H9 (cell line): Measurements from ENCODE around the gene EML4. TPM values are rescaled to one million over a fixed set of nuclear protein-coding genes. Genes with fewer than 3 reads are reported as not detected.

ENCODE experiments used
- DNase-seq: peaks from one replicate; pipeline ENCODE4 v3.0.0-alpha.2; 2017
- H2AFZ ChIP-seq: one replicate; pipeline ENCODE4 v1.6.1; 2013; ENCODE audit warnings: mild to moderate bottlenecking, low read length, control low read depth, moderate library complexity
- H2AK5ac ChIP-seq: 2 replicates; pipeline ENCODE4 v1.6.1; 2013; ENCODE audit warnings: low read length, control low read depth, mixed read lengths; ENCODE audit not compliant: insufficient read length
- H2BK120ac ChIP-seq: one replicate; pipeline ENCODE4 v1.6.1; 2013; ENCODE audit warnings: low read depth, mild to moderate bottlenecking, low read length, control low read depth, inconsistent platforms; ENCODE audit not compliant: poor library complexity, severe bottlenecking
- H2BK12ac ChIP-seq: 2 replicates; pipeline ENCODE4 v1.6.1; 2013; ENCODE audit warnings: low read length, control low read depth, mixed read lengths, low read depth; ENCODE audit not compliant: insufficient read length
- H2BK15ac ChIP-seq: 2 replicates; pipeline ENCODE4 v1.6.1; 2013; ENCODE audit warnings: low read depth, low read length, control low read depth
- H2BK20ac ChIP-seq: one replicate; pipeline ENCODE4 v1.6.1; 2013; ENCODE audit warnings: low read depth, mild to moderate bottlenecking, low read length, control low read depth, inconsistent platforms; ENCODE audit not compliant: poor library complexity, severe bottlenecking
- H2BK5ac ChIP-seq: 2 replicates; pipeline ENCODE4 v1.6.1; 2013; ENCODE audit warnings: low read length, control low read depth, mixed read lengths; ENCODE audit not compliant: insufficient read length
- H3K14ac ChIP-seq: 2 replicates; pipeline ENCODE4 v1.6.1; 2013; ENCODE audit warnings: low read length, control low read depth; ENCODE audit not compliant: insufficient read depth
- H3K18ac ChIP-seq: 2 replicates; pipeline ENCODE4 v1.6.1; 2013; ENCODE audit warnings: low read depth, mild to moderate bottlenecking, mixed read lengths, low read length, control low read depth; ENCODE audit not compliant: insufficient read length
- H3K23ac ChIP-seq: 2 replicates; pipeline ENCODE4 v1.6.1; 2013; ENCODE audit warnings: low read length, control low read depth, mixed read lengths, low read depth; ENCODE audit not compliant: insufficient read length
- H3K23me2 ChIP-seq: 2 replicates; pipeline ENCODE4 v1.6.1; 2013; ENCODE audit warnings: low read depth, mild to moderate bottlenecking, mixed read lengths, low read length, control low read depth; ENCODE audit not compliant: insufficient read length, poor library complexity, severe bottlenecking
- H3K27ac ChIP-seq: 2 replicates; pipeline ENCODE4 v1.5.1; 2013; ENCODE audit warnings: low read length, control low read depth, mixed read lengths, low read depth; ENCODE audit not compliant: insufficient read length
- H3K27me3 ChIP-seq: 2 replicates; pipeline ENCODE4 v1.6.1; 2013; ENCODE audit warnings: low read length, control low read depth, inconsistent platforms; ENCODE audit not compliant: insufficient read depth
- H3K4ac ChIP-seq: 2 replicates; pipeline ENCODE4 v1.6.1; 2013; ENCODE audit warnings: low read depth, mild to moderate bottlenecking, control low read depth, inconsistent platforms, low read length, moderate library complexity
- H3K4me1 ChIP-seq: 2 replicates; pipeline ENCODE4 v1.6.1; 2013; ENCODE audit warnings: low read length, control low read depth, inconsistent platforms; ENCODE audit not compliant: insufficient read depth
- H3K4me2 ChIP-seq: 2 replicates; pipeline ENCODE4 v1.6.1; 2013; ENCODE audit warnings: low read length, control low read depth, mixed read lengths; ENCODE audit not compliant: insufficient read length, insufficient read depth
- H3K56ac ChIP-seq: 2 replicates; pipeline ENCODE4 v1.6.1; 2013; ENCODE audit warnings: low read depth, mild to moderate bottlenecking, mixed read lengths, low read length, control low read depth; ENCODE audit not compliant: insufficient read length
- H3K79me1 ChIP-seq: 2 replicates; pipeline ENCODE4 v1.6.1; 2013; ENCODE audit warnings: low read depth, mild to moderate bottlenecking, moderate library complexity, low read length, control low read depth, inconsistent platforms; ENCODE audit not compliant: insufficient read depth, poor library complexity, severe bottlenecking
- H3K79me2 ChIP-seq: 2 replicates; pipeline ENCODE4 v1.6.1; 2013; ENCODE audit warnings: low read length, control low read depth, inconsistent platforms; ENCODE audit not compliant: insufficient read depth
- H3K9ac ChIP-seq: 2 replicates; pipeline ENCODE4 v1.6.1; 2013; ENCODE audit warnings: low read length, control low read depth, mixed read lengths; ENCODE audit not compliant: insufficient read length; ENCODE audit errors: extremely low read depth
- H3K9me3 ChIP-seq: one replicate; pipeline ENCODE4 v1.6.1; 2013; ENCODE audit warnings: low read depth, low read length, inconsistent platforms; ENCODE audit not compliant: control insufficient read depth
- H3T11ph ChIP-seq: one replicate; pipeline ENCODE4 v1.6.1; 2013; ENCODE audit warnings: mild to moderate bottlenecking, low read length, control low read depth, inconsistent platforms
- H4K20me1 ChIP-seq: one replicate; pipeline ENCODE4 v1.6.1; 2013; ENCODE audit not compliant: control insufficient read depth, insufficient read length, insufficient read depth
- H4K5ac ChIP-seq: 2 replicates; pipeline ENCODE4 v1.6.1; 2013; ENCODE audit warnings: low read depth, mild to moderate bottlenecking, mixed read lengths, low read length, control low read depth; ENCODE audit not compliant: insufficient read length
- H4K8ac ChIP-seq: replicated peaks from 2 replicates; pipeline ENCODE4 v1.6.1; 2013; ENCODE audit warnings: low read length, control low read depth, mixed read lengths, low read depth; ENCODE audit not compliant: insufficient read length
- H4K91ac ChIP-seq: 2 replicates; pipeline ENCODE4 v1.6.1; 2013; ENCODE audit warnings: low read depth, mild to moderate bottlenecking, moderate library complexity, mixed read lengths, low read length, control low read depth; ENCODE audit not compliant: insufficient read length
- H3K27ac Mint-ChIP-seq, 3 experiments: 2 replicates in 2 of 3; 3 replicates in 1 of 3; pipeline ENCODE4 v1.8.0; 2020 to 2021; ENCODE audit warnings: mixed read lengths in 3 of 3, mild to moderate bottlenecking in 1 of 3, moderate library complexity in 1 of 3
- H3K27me3 Mint-ChIP-seq: 2 replicates; pipeline ENCODE4 v1.8.0; 2021; ENCODE audit warnings: low read depth, mild to moderate bottlenecking, moderate library complexity, mixed read lengths
- H3K36me3 Mint-ChIP-seq, 3 experiments: 2 replicates in 2 of 3; 3 replicates in 1 of 3; pipeline ENCODE4 v1.8.0; 2020 to 2021; ENCODE audit warnings: low read depth in 3 of 3, mixed read lengths in 3 of 3; ENCODE audit not compliant: insufficient read depth in 1 of 3
- H3K4me1 Mint-ChIP-seq, 2 experiments: 2 replicates each; pipeline ENCODE4 v1.8.0; 2020; ENCODE audit warnings: mixed read lengths in 2 of 2
- H3K4me3 Mint-ChIP-seq, 2 experiments: 2 replicates in 1 of 2; 3 replicates in 1 of 2; pipeline ENCODE4 v1.8.0; 2020 to 2021; ENCODE audit warnings: mild to moderate bottlenecking in 2 of 2, mixed read lengths in 2 of 2, moderate library complexity in 1 of 2
- H3K9me3 Mint-ChIP-seq, 2 experiments: 2 replicates in 1 of 2; 3 replicates in 1 of 2; pipeline ENCODE4 v1.8.0; 2020; ENCODE audit warnings: mild to moderate bottlenecking in 2 of 2, mixed read lengths in 2 of 2, moderate library complexity in 1 of 2
- CTCF ChIP-seq: fragments of 200-600 bp; sonication (generic); conservative IDR thresholded peaks from 3 replicates; pipeline ENCODE4 v1.8.0; 2021; ENCODE audit warnings: antibody characterized with exemption, mild to moderate bottlenecking
- WGBS: extraction: QIAGEN DNeasy Blood & Tissue Kit; methylation state at CpG from one replicate; pipeline ENCODE4 v1.1.7; 2013; ENCODE audit warnings: missing lambda C conversion rate, low lambda C conversion rate, mixed read lengths; ENCODE audit not compliant: insufficient read length; ENCODE audit errors: extremely low coverage; 5-methylcytosine and 5-hydroxymethylcytosine counted together
- total RNA-seq: library from RNA; stranded (reverse); gene quantifications from 2 replicates; pipeline ENCODE4 v1.2.1, GENCODE V29; 2021

EML4 gene
- total RNA-seq, 1 experiment from 2014 or later: 68.6 TPM

DNA sequence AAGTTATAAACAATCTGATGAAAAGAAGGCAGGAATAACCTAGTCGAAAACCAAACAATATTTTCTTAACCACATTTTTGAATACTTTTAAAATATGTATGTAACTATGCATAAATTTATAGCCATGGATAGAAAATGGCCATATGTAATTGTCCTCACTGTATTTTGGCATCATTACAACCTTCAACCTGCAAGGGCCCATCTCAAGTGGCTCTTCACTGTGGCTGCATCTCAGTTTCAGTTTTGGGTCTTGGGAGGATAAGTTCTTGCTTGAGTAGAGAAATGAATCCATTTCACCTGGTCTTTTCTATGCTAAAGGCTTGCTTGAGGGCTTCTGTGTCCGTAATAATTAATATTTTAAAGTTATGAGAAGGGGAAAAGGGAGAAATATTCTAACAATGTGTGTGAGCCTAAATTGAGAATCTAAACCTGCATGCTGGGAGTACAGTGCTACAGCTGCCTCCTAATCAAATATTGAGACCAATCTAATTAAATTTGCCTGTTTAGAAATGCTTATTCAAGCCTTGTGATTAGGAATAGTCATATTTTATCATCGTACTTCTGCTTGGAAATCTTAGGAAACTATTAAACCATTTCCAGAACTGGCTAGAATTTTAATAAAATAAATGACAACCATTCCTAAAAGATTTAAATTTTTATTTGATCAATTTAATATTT lies 92.5 kb downstream of the EML4 start:
- no peaks in the 10 kb centered on the region for H3K23me2 ChIP-seq
- H4K5ac ChIP-seq: no peak overlapping the region
- H3K14ac ChIP-seq: no peak overlapping the region
- no peak overlapping the region for H2BK12ac ChIP-seq
- no peak overlapping the region for H4K91ac ChIP-seq
- no peaks in the 10 kb centered on the region for H3K4me1 ChIP-seq
- no peaks in the 10 kb centered on the region for H3K79me1 ChIP-seq
- Mint-ChIP-seq H3K27me3 (no peaks in the 10 kb centered on the region), H3K36me3 (peaks cover 8 to 17% (median 12%) of the 10 kb centered on the region in 3 experiments; a peak in 5 of 7 replicates), H3K4me3 (no peak overlapping the region), H3K4me1 (peaks cover 3 to 5% of the 10 kb centered on the region in 2 experiments), H3K27ac (no peak overlapping the region), H3K9me3 (no peaks in the 10 kb centered on the region)
- H4K20me1 ChIP-seq: no peaks in the 10 kb centered on the region
- no peak overlapping the region for H2BK5ac ChIP-seq
- DNase-seq: no peak
- H3K9me3 ChIP-seq: no peaks in the 10 kb centered on the region
- no peak overlapping the region for H3K18ac ChIP-seq
- no peak overlapping the region for H2AFZ ChIP-seq
- TF ChIP-seq CTCF: no peak
- no peaks in the 10 kb centered on the region for H3K79me2 ChIP-seq
- no peak overlapping the region for H2BK15ac ChIP-seq
- H2AK5ac ChIP-seq: no peak overlapping the region
- no peak overlapping the region for H3K27ac ChIP-seq
- H3T11ph ChIP-seq: no peak overlapping the region
- no peak overlapping the region for H2BK120ac ChIP-seq
- no peak overlapping the region for H2BK20ac ChIP-seq
- H3K9ac ChIP-seq: no peak overlapping the region
- no peaks in the 10 kb centered on the region for H3K27me3 ChIP-seq
- no CpG with 5 or more reads among the region's 3 CpGs for WGBS
- H3K4me2 ChIP-seq: no peak overlapping the region
- no peak overlapping the region for H3K23ac ChIP-seq
- H3K4ac ChIP-seq: no peak overlapping the region
- H4K8ac ChIP-seq: no peak overlapping the region
- no peak overlapping the region for H3K56ac ChIP-seq
